GM13976 (cell line): ENCODE data around the gene NR6A1.

Source experiments
- DNase-seq: peaks from one replicate; pipeline ENCODE4 v3.0.0; 2012; ENCODE audit warnings: low spot score
- CTCF ChIP-seq: IDR thresholded peaks from 2 replicates; pipeline ENCODE4 v1.5.1; 2012; ENCODE audit warnings: borderline replicate concordance, mild to moderate bottlenecking; ENCODE audit not compliant: insufficient read depth; ENCODE audit errors: extremely low read depth, missing control alignments, control extremely low read depth
- in situ Hi-C: fragments of 300-500 bp; cut with MboI; formaldehyde crosslinking; loops from one replicate; pipeline ENCODE4 v1.12.0; 2022; ENCODE audit warnings: low sequenced_read_pairs, mixed read lengths, inconsistent platforms; ENCODE audit not compliant: unreplicated experiment

NR6A1 gene

GRCh38 chr9:124596172-124596839 lies 174.8 kb downstream of the NR6A1 start:
- TF ChIP-seq CTCF: no peak
- in situ Hi-C loops: no loop called here
- no peak for DNase-seq

GRCh38 chr9:124595743-124596142 lies 175.4 kb downstream of the NR6A1 start:
- DNase-seq: no peak
- in situ Hi-C loops: no loop called here
- TF ChIP-seq CTCF: no peak

- in situ Hi-C loops: no loop called here
These were observed 176.4 kb downstream of the NR6A1 start for GRCh38 chr9:124594673-124595072.

GRCh38 chr9:124594225-124594624 lies 176.9 kb downstream of the NR6A1 start:
- in situ Hi-C loops: no loop called here
- TF ChIP-seq CTCF: no peak
- DNase-seq: no peak

More at GRCh38 chr9:124594673-124595072, 176.4 kb downstream of the NR6A1 start:
- no peak for DNase-seq
- TF ChIP-seq CTCF: no peak

- no peak for TF ChIP-seq CTCF
- in situ Hi-C loops: no loop called here
- DNase-seq: no peak
These were observed 177.5 kb downstream of the NR6A1 start for GRCh38 chr9:124593651-124594058.

- DNase-seq: no peak
- in situ Hi-C loops: no loop called here
- no peak for TF ChIP-seq CTCF
These were observed 177.9 kb downstream of the NR6A1 start for GRCh38 chr9:124593200-124593599.
